Panc1 (cell line): ENCODE data around the gene GALNT9. TPM values are rescaled to one million over a fixed set of nuclear protein-coding genes. Genes with fewer than 3 reads are reported as not detected.

Source experiments
- ATAC-seq: fragments of 200-7000 bp; cut with Tn5 transposase; 2 replicates; pipeline ENCODE4 v1.9.1; 2020; ENCODE audit warnings: mild to moderate bottlenecking, moderate library complexity
- BruUV-seq: library from RNA; stranded (reverse); fragments of 400-500 nt; replicated peaks from 2 replicates; lab custom pipeline; 2021; lab: Mats Ljungman, UMichigan
- CTCF ChIA-PET: fragments of 300-600 bp; sonication (Branson Sonifier 250); formaldehyde crosslinking; loops from one replicate; lab custom pipeline; 2022; ENCODE audit warnings: antibody characterized with exemption; lab: Charles Lee
- POLR2A ChIA-PET: fragments of 300-600 bp; sonication (Branson Sonifier 250); formaldehyde crosslinking; loops from one replicate; lab custom pipeline; 2022; ENCODE audit warnings: antibody characterized with exemption; lab: Charles Lee
- DNase-seq: peaks from one replicate; pipeline ENCODE4 v3.0.0-alpha.2; 2010; ENCODE audit warnings: low read depth, low spot score
- H3K27ac ChIP-seq: 2 replicates; pipeline ENCODE4 v1.5.1; 2011; ENCODE audit warnings: mild to moderate bottlenecking, low read length, inconsistent platforms
- H3K27me3 ChIP-seq: fragments of 200-500 bp; sonication (Bioruptor generic); 2 replicates; pipeline ENCODE4 v1.6.0; 2014; ENCODE audit warnings: low read length, inconsistent platforms; ENCODE audit not compliant: control insufficient read depth, insufficient read depth
- H3K36me3 ChIP-seq: fragments of 200-500 bp; sonication (Bioruptor generic); 2 replicates; pipeline ENCODE4 v1.5.1; 2014; ENCODE audit warnings: inconsistent platforms, mild to moderate bottlenecking, low read length, moderate library complexity; ENCODE audit not compliant: control insufficient read depth, insufficient read depth
- H3K4me1 ChIP-seq: 2 replicates; pipeline ENCODE4 v1.5.1; 2011; ENCODE audit warnings: inconsistent platforms, mild to moderate bottlenecking, low read length, moderate library complexity; ENCODE audit not compliant: control insufficient read depth, insufficient read depth
- H3K4me3 ChIP-seq, 2 experiments: 2 replicates each; pipeline ENCODE4 v1.5.1; 2011 to 2012; ENCODE audit warnings: low read depth in 2 of 2, low read length in 2 of 2, mild to moderate bottlenecking in 2 of 2, inconsistent platforms in 1 of 2, moderate library complexity in 1 of 2
- H3K9me3 ChIP-seq: fragments of 200-500 bp; sonication (Bioruptor generic); 2 replicates; pipeline ENCODE4 v1.5.1; 2014; ENCODE audit warnings: low read depth, mild to moderate bottlenecking, inconsistent platforms, low read length, moderate library complexity; ENCODE audit not compliant: control insufficient read depth, insufficient read depth
- POLR2AphosphoS5 ChIP-seq: IDR thresholded peaks from 2 replicates; pipeline ENCODE4 v1.6.1; 2012; ENCODE audit warnings: mild to moderate bottlenecking, low read depth, low read length, moderate library complexity
- SIN3A ChIP-seq: IDR thresholded peaks from 2 replicates; pipeline ENCODE4 v1.6.1; 2012; ENCODE audit warnings: low read depth, mild to moderate bottlenecking, low read length, moderate library complexity, borderline replicate concordance; ENCODE audit not compliant: insufficient read depth
- TCF7L2 ChIP-seq: IDR thresholded peaks from 2 replicates; pipeline ENCODE4 v1.6.1; 2011; ENCODE audit warnings: mild to moderate bottlenecking, low read depth, low read length, inconsistent platforms
- in situ Hi-C: cut with HindIII; loops from 2 replicates; pipeline ENCODE4 v1.10.0; 2016; ENCODE audit warnings: low sequenced_read_pairs, low pct_unique_long_range_greater_than_20kb
- intact Hi-C: fragments of 100-400 bp; cut with micrococcal nuclease; formaldehyde crosslinking; loops from one replicate; pipeline ENCODE4 v1.10.0; 2022; ENCODE audit not compliant: unreplicated experiment
- total RNA-seq: library from RNA; stranded (reverse); gene quantifications from one replicate; pipeline ENCODE4 v1.2.1, GENCODE V29; 2021; ENCODE audit not compliant: unreplicated experiment
- TF ChIP-seq, protein P1 (sequence below): fragments of 450-650 bp; IDR thresholded peaks from 2 replicates; pipeline ENCODE4 v1.5.1; 2017; ENCODE audit warnings: mild to moderate bottlenecking
- TF ChIP-seq, protein P2 (sequence below), 2 experiments: IDR thresholded peaks; 2 replicates each; pipeline ENCODE4 v1.6.1; 2011 to 2012; ENCODE audit warnings: low read depth in 2 of 2, control low read depth in 1 of 2, low read length in 1 of 2, mild to moderate bottlenecking in 1 of 2, moderate library complexity in 1 of 2; ENCODE audit not compliant: insufficient read depth in 1 of 2

GALNT9 gene
- total RNA-seq, 1 experiment from 2014 or later: 0.33 TPM

DNA sequence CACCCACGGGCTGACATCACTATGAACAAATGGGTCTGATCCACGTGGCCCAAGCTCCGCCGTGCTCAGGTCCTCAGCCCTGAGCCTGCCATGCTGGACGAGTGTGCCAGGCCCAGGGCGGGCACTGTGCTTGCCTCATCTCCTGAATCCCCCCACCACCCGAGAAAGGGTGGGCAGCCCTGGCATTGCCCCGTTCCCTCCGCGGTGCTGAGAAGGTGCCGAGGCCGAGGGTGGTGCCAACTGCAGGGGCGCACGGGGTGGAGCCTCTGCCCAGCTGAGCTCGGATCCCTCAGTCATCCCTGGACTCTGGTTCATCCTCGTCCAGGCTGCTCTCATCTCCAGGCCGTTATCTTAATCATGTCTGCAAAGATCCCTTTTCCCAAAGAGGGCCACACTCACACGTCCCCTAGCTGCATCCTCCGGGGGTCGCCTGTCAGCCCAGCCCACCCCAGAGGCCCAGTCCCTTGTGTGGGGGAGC lies 124.6 kb downstream of the GALNT9 start:
- intact Hi-C loops (no loop called here), in situ Hi-C loops (no loop called here)
- Histone ChIP-seq H3K4me1 (no peaks in the 10 kb centered on the region), H3K36me3 (no peaks in the 10 kb centered on the region), H3K27ac (no peak overlapping the region), H3K9me3 (no peaks in the 10 kb centered on the region), H3K27me3 (no peaks in the 10 kb centered on the region), H3K4me3 (no peak overlapping the region)
- CTCF ChIA-PET: no interaction called here
- TF ChIP-seq, protein P1, sequence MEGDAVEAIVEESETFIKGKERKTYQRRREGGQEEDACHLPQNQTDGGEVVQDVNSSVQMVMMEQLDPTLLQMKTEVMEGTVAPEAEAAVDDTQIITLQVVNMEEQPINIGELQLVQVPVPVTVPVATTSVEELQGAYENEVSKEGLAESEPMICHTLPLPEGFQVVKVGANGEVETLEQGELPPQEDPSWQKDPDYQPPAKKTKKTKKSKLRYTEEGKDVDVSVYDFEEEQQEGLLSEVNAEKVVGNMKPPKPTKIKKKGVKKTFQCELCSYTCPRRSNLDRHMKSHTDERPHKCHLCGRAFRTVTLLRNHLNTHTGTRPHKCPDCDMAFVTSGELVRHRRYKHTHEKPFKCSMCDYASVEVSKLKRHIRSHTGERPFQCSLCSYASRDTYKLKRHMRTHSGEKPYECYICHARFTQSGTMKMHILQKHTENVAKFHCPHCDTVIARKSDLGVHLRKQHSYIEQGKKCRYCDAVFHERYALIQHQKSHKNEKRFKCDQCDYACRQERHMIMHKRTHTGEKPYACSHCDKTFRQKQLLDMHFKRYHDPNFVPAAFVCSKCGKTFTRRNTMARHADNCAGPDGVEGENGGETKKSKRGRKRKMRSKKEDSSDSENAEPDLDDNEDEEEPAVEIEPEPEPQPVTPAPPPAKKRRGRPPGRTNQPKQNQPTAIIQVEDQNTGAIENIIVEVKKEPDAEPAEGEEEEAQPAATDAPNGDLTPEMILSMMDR: no peak
- no TSS peak for BruUV-seq
- DNase-seq (no peak), ATAC-seq (peak; percentile 37; the same call in 1 of the 2 replicates)
- POLR2A ChIA-PET: no interaction called here

DNA sequence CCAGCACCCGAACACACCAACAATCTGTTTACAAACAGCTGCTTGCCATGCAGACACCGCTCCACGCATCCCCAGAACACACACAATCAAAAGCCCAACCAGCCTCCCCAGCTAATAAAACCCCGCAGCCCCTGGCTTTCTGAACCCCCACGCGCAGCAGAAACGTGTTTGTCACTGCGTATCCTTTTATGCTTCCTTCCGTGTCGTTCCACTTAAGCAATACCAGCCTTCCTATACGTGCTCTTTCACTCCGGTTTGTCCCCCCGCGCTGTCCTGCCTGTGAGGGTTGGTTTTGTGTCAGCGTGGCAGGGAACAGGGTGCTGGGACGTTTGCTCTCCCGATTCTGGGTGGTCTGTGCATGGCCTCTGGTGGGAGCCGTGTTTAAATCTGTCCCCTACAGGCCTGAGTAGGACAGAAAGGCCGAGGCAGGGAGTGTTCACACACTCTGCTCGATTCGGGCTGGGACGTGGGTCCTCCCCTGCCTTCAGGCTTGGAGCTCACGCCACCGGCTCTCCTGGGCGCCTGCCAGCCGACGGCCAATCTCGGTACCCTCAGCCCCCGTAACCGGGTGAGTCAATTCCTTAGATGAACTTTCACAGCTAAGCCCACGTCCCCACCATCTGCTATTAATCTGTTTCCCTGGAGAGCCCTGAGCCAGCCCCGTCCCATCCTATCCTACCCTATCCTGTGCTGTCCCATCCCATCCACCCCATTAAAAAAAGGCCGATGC lies 125.2 kb downstream of the GALNT9 start:
- Histone ChIP-seq H3K9me3 (no peaks in the 10 kb centered on the region), H3K27ac (no peak overlapping the region), H3K36me3 (no peaks in the 10 kb centered on the region), H3K27me3 (no peaks in the 10 kb centered on the region), H3K4me3 (no peak overlapping the region), H3K4me1 (no peaks in the 10 kb centered on the region)
- ChIA-PET POLR2A (no interaction called here), CTCF (no interaction called here)
- in situ Hi-C loops: no loop called here
- BruUV-seq: no TSS peak
- intact Hi-C loops: no loop called here
- no peak for DNase-seq
- ATAC-seq: peak; percentile 56
- no peak for TF ChIP-seq POLR2AphosphoS5
- no peak for TF ChIP-seq SIN3A
- TF ChIP-seq, protein P1: no peak
- TF ChIP-seq, protein P2, sequence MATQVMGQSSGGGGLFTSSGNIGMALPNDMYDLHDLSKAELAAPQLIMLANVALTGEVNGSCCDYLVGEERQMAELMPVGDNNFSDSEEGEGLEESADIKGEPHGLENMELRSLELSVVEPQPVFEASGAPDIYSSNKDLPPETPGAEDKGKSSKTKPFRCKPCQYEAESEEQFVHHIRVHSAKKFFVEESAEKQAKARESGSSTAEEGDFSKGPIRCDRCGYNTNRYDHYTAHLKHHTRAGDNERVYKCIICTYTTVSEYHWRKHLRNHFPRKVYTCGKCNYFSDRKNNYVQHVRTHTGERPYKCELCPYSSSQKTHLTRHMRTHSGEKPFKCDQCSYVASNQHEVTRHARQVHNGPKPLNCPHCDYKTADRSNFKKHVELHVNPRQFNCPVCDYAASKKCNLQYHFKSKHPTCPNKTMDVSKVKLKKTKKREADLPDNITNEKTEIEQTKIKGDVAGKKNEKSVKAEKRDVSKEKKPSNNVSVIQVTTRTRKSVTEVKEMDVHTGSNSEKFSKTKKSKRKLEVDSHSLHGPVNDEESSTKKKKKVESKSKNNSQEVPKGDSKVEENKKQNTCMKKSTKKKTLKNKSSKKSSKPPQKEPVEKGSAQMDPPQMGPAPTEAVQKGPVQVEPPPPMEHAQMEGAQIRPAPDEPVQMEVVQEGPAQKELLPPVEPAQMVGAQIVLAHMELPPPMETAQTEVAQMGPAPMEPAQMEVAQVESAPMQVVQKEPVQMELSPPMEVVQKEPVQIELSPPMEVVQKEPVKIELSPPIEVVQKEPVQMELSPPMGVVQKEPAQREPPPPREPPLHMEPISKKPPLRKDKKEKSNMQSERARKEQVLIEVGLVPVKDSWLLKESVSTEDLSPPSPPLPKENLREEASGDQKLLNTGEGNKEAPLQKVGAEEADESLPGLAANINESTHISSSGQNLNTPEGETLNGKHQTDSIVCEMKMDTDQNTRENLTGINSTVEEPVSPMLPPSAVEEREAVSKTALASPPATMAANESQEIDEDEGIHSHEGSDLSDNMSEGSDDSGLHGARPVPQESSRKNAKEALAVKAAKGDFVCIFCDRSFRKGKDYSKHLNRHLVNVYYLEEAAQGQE (IDR thresholded peaks at IDR 0.05; ENCODE audit: insufficient read depth in 1 of 2, low read depth in 2 of 2, low read length in 1 of 2): no peak
- TF ChIP-seq TCF7L2: no peak
